Bronchial epithelial cell (primary cell): Measurements from ENCODE around the gene ADCY3. TPM values are rescaled to one million over a fixed set of nuclear protein-coding genes. Genes with fewer than 3 reads are reported as not detected.

Experiments used
- DNase-seq: peaks from one replicate; pipeline ENCODE4 v3.0.0-alpha.2; 2010; ENCODE audit warnings: low read depth
- FAIRE-seq: peaks from 2 replicates; lab custom pipeline; 2011; peaks lifted over from hg19 to GRCh38; lab: Jason Lieb, UNC
- H3K27me3 ChIP-seq: 2 replicates; pipeline ENCODE4 v1.5.1; 2011; ENCODE audit warnings: low read length; ENCODE audit not compliant: control insufficient read depth, insufficient read depth
- H3K36me3 ChIP-seq: 2 replicates; pipeline ENCODE4 v1.5.1; 2011; ENCODE audit warnings: low read length; ENCODE audit not compliant: control insufficient read depth, insufficient read depth
- H3K4me3 ChIP-seq: 2 replicates; pipeline ENCODE4 v1.5.1; 2011; ENCODE audit warnings: mild to moderate bottlenecking, low read depth, low read length, control low read depth
- total RNA-seq: library from RNA; depleted of rRNA; stranded (reverse); fragments of >200 nt; gene quantifications from 2 replicates; pipeline ENCODE4 v1.2.1, GENCODE V29; 2014
- TF ChIP-seq, protein P1 (sequence below): IDR thresholded peaks from 2 replicates; pipeline ENCODE4 v1.5.1; 2011; ENCODE audit warnings: mild to moderate bottlenecking, moderate library complexity, low read length, control low read depth, inconsistent platforms; ENCODE audit not compliant: insufficient read depth, severe bottlenecking

Gene ADCY3
- total RNA-seq, 1 donor from 2014 or later = 31.1 TPM

DNA sequence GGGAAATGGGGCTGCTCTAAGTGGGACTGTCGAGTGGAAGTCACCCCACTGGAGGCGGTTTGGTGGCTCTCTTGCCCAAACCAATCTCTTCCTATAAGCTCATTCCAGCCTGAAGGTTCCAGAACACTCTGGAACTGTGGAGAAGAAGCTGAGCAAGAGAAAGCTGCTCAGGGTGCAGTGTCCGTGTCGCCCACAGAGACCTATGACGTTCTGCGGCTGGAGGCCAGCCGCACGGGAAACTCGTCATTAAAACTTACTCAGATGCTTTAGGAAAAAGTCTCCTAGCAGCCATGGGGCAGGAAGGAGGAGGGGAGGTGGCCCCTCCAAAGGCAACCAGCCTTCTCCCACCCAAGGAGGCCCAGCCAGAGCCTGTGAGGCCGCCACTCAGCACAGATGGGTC, 41.7 kb downstream of the ADCY3 start:
- no peak overlapping the region for H3K4me3 ChIP-seq
- TF ChIP-seq, protein P1, sequence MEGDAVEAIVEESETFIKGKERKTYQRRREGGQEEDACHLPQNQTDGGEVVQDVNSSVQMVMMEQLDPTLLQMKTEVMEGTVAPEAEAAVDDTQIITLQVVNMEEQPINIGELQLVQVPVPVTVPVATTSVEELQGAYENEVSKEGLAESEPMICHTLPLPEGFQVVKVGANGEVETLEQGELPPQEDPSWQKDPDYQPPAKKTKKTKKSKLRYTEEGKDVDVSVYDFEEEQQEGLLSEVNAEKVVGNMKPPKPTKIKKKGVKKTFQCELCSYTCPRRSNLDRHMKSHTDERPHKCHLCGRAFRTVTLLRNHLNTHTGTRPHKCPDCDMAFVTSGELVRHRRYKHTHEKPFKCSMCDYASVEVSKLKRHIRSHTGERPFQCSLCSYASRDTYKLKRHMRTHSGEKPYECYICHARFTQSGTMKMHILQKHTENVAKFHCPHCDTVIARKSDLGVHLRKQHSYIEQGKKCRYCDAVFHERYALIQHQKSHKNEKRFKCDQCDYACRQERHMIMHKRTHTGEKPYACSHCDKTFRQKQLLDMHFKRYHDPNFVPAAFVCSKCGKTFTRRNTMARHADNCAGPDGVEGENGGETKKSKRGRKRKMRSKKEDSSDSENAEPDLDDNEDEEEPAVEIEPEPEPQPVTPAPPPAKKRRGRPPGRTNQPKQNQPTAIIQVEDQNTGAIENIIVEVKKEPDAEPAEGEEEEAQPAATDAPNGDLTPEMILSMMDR = no peak
- no peaks in the 10 kb centered on the region for H3K36me3 ChIP-seq
- no peaks in the 10 kb centered on the region for H3K27me3 ChIP-seq
- DNase-seq (no peak), FAIRE-seq (no peak)

DNA sequence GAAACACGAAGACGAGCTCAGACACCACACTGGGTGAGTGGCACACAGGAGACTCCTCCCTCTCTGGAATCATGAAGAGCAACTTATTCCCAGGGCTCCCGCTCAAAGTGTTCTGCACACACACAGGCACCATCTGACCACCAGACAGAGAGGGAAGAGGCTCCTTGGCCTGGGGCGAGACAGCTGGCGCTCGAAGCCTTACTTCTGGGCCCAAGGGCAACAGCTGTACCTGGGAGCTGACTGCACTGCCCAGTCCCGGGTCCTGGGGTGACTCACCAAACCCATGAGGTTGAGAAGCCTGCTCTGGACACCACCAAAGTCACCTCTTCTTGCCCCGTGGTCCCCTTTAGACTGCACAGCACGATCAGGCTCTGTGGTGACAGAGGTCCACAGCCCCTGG, 42.4 kb downstream of the ADCY3 start:
- DNase-seq = no peak
- Histone ChIP-seq H3K27me3 (no peaks in the 10 kb centered on the region), H3K4me3 (no peak overlapping the region), H3K36me3 (no peaks in the 10 kb centered on the region)
- TF ChIP-seq, protein P1 = no peak
- FAIRE-seq = no peak

DNA sequence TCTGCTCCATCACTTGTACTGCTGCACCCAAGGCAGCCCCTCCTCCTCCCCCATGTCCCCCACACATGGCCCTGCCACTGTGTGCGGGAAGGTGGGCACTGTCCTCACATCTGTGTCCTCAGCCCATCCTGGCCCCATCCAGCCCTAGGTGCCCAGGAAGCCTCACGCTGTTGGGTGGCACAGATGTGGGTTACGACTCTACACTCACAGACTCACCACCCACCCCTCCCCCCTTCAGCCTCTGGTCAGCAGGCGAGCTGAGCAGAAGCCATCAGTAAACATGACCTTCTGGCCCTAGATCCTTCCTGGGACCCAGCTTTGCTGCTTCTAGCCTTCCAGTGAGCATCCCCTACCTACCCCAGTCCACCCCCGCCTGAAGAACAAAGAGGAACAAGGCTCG, 43.0 kb downstream of the ADCY3 start:
- no peaks in the 10 kb centered on the region for H3K27me3 ChIP-seq
- H3K36me3 ChIP-seq = no peaks in the 10 kb centered on the region
- no peak for DNase-seq
- FAIRE-seq = peak; percentile 58
- TF ChIP-seq, protein P1 = no peak
- no peak overlapping the region for H3K4me3 ChIP-seq

DNA sequence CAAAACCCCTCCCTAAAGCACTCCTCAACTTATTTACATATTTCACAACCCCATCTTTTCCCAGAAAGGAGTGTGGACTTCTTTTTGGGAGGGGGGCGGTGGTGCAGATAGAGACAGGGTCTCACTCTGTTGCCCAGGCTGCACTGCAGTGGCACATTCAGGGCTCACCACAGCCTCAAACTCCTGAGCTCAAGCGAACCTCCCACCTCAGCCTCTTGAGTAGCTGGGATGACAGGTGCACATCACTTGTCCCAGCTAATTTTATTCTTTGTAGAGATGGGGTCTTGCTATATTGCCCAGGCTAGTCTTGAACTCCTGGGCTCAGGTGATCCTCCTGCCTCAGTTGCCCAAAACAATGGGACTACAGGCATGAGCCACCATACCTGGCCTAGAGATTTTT, 44.1 kb downstream of the ADCY3 start:
- Histone ChIP-seq H3K36me3 (no peaks in the 10 kb centered on the region), H3K27me3 (no peaks in the 10 kb centered on the region), H3K4me3 (no peak overlapping the region)
- TF ChIP-seq, protein P1 = no peak
- no peak for DNase-seq
- FAIRE-seq = no peak

DNA sequence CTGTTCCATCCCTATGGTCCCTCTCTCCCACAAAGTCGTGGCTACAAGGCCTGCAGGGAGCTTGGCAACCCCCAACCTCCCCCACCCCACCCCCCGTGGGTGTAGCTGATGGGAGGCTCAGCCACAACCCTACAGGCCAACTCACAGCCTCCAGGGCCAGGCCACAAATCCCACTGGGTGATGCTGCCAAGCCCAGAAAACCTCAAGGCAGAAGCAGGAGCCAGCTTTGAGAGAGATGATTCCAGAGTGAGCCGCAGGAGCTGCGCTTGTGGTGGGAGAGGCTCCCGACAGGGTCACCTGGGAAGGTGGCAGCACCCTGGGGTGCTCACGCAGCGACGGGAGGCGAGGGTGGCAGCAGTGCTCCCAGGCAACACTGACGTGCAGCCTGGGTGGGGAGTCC, 44.8 kb downstream of the ADCY3 start:
- no peak overlapping the region for H3K4me3 ChIP-seq
- TF ChIP-seq, protein P1 = no peak
- FAIRE-seq (no peak), DNase-seq (no peak)
- H3K27me3 ChIP-seq = no peaks in the 10 kb centered on the region
- no peaks in the 10 kb centered on the region for H3K36me3 ChIP-seq

DNA sequence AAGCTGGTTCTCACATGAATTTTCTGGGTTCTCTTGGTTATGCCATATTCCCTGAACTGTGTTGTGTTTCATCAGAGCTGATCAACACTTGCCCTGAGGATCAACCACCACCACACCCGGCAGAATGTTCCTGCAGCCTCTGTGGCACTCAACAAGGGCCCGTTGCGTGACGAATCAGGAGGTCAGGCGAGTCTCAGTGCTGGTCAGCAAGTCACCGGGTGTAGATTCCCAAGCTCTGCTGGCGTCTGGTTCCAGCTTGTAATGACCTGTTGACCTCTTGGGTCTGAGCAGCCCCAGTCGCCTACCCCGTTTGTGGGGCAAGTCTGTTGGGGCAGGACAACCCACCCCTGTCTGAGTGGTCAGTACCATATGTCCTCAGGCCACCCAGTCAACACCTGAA, 46.0 kb downstream of the ADCY3 start:
- Histone ChIP-seq H3K36me3 (no peaks in the 10 kb centered on the region), H3K4me3 (no peak overlapping the region), H3K27me3 (no peaks in the 10 kb centered on the region)
- TF ChIP-seq, protein P1 = no peak
- DNase-seq (no peak), FAIRE-seq (no peak)
